HG02610 (cell line): ENCODE measurements around the gene HACD3.
"Not testable (repeated sequence)": the region's sequence is repeated elsewhere in the genome, so short reads cannot be mapped to it uniquely, and the experiment has no call there.

Experiments
- ATAC-seq: cut with Tn5 transposase; IDR thresholded peaks from one replicate; pipeline ENCODE4 v1.9.1; 2021; ENCODE audit warnings: mild to moderate bottlenecking, moderate library complexity; ENCODE audit not compliant: unreplicated experiment

HACD3 gene

DNA sequence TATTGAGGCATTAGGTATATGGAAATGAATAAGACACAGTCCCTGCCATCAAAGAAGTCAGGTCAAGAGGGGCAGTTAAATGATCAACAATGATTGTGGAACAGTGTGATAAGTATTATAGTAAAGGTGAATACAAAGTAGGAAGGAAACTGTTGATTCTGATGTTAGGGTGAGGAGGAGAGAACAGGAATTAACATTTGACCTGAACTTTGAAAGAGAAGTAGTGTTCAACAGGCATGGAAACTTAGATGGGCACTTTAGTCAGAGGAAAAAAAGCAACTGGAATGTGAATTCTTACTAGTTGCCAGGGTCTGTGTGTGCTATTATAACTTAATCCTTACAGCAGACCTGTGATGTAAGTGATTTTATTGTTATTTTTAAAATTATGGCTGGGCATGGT lies 17.6 kb downstream of the HACD3 start:
- no peak for ATAC-seq

DNA sequence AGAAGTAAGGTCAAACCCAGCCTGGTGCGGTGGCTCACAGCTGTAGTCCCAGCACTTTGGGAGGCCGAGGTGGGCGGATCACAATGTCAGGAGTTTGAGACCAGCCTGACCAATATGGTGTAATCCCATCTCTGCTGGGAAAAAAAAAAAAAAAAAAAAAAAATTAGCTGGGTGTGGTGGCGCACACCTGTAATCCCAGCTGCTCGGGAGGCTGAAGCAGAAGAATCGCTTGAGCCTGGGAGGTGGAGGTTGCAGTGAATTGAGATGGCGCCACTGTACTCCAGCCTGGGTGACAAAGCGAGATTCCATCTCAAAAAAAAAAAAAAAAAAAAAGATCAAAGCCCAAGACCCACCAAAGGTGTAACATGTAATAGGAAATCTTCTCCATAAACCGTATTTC lies 19.0 kb downstream of the HACD3 start:
- ATAC-seq, result not testable (repeated sequence)

- ATAC-seq, result no peak
These were observed 20.4 kb downstream of the HACD3 start for GRCh38 chr15:65550681-65551098.

- ATAC-seq, result no peak
These were observed 20.9 kb downstream of the HACD3 start for GRCh38 chr15:65551183-65551582.

DNA sequence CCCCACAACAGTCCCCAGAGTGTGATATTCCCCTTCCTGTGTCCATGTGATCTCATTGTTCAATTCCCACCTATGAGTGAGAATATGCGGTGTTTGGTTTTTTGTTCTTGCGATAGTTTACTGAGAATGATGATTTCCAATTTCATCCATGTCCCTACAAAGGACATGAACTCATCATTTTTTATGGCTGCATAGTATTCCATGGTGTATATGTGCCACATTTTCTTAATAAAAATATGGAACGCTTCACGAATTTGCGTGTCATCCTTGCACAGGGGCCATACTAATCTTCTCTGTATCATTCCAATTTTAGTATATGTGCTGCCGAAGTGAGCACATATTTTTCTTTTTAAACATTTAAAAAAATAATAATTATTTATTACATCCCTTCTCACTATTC lies 22.6 kb downstream of the HACD3 start:
- ATAC-seq, result not testable (repeated sequence)

DNA sequence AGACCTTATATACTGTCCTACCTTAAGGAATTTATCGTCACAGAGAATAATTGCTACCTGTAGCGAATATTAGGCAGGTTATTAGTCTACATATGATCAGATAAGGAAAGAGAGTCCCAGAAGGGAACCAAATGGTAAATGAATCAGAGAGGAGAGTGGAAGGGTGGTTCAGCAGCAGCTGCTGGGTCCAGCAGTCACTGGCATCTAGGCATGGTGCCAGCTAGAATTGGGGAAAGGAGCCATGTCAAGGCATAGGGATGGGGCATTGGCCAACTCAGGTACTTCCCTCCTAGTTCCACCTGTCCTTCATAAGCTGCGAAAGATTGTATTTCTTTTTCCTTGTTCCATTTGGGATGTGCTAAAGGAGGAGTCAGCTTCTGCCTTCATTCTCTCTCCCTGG lies 23.4 kb downstream of the HACD3 start:
- no peak for ATAC-seq

- no peak for ATAC-seq
These were observed 26.4 kb downstream of the HACD3 start for GRCh38 chr15:65556622-65557021.

DNA sequence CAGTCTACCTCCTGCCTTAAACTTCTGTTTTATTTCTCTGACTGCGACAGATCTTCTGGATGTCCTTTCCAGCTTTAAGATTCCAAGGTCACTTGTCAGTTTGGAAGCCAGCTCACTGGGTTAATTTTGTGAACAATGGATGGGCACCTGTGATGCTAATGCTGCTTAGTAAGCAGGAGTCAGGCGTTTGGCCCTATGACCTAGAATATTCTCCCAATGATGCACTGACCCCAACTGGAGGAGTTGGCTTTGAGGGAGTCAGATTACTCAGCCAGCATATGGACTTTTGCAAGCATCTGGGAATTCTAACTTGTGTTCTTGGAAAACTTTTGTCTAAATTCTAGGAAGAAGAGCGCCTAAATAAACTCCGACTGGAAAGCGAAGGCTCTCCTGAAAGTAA lies 28.1 kb downstream of the HACD3 start:
- no peak for ATAC-seq

- ATAC-seq, result no peak
These were observed 28.9 kb downstream of the HACD3 start for GRCh38 chr15:65558997-65559760.

DNA sequence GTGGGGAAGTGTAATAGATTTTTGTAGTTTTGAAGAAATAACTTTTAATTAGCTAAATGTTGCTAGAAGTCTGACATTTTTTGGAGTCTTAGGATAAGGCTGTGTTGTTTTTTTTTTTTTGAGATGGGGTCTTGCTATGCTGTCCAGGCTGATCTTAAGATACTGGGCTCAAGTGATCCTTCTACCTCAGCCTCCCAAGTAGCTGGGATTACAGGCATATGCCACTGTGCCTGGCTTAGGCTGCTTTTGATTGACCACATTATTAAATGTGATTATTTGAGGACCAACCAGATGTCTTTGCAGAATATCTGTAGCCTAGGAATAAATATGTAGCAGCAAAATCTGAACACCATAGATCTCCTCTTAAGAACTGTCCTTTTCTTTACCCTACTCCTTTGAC lies 29.7 kb downstream of the HACD3 start:
- no peak for ATAC-seq

DNA sequence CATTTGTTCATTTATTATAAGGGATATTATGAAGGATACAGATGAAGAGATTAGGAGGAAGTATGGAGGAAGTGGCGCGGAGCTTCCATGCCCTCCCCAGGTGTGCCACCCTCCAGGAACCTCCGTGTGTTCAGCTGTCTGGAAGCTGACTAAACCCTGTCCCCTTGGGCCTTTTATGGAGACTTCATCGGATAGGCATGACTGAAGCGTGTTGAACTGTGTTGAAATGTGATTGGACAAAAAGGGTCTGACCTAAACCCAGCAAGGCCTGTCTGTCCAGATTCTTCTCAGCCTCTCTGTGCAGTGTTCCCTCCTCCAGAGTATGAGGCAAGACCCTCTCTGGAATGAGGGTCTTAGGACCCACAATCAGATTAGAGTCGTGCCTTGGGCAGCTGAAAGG lies 31.7 kb downstream of the HACD3 start:
- no peak for ATAC-seq

DNA sequence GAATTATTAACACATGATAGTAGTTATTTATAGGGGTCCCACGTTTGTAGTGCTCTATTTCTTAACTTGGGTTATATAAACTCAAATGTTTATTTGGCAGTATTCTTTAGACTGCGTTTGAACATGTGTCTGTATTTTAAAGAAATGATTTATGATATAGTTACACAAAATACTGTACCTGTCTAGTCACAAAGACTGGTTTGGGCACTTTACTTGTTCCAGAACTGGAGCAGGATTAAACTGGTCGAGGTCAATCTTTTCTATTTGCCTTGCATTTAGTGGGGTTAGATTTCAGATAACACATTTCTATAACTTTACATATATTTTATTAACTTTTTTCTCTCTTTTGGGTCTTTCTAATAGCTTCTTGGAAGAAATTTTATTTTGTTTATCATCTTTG lies 39.5 kb downstream of the HACD3 start:
- no peak for ATAC-seq

- no peak for ATAC-seq
These were observed 41.7 kb downstream of the HACD3 start for GRCh38 chr15:65571971-65572370.

GRCh38 chr15:65576664-65577063 lies 46.4 kb downstream of the HACD3 start:
- ATAC-seq, result no peak

GRCh38 chr15:65577129-65577996 lies 47.1 kb downstream of the HACD3 start:
- no peak for ATAC-seq

DNA sequence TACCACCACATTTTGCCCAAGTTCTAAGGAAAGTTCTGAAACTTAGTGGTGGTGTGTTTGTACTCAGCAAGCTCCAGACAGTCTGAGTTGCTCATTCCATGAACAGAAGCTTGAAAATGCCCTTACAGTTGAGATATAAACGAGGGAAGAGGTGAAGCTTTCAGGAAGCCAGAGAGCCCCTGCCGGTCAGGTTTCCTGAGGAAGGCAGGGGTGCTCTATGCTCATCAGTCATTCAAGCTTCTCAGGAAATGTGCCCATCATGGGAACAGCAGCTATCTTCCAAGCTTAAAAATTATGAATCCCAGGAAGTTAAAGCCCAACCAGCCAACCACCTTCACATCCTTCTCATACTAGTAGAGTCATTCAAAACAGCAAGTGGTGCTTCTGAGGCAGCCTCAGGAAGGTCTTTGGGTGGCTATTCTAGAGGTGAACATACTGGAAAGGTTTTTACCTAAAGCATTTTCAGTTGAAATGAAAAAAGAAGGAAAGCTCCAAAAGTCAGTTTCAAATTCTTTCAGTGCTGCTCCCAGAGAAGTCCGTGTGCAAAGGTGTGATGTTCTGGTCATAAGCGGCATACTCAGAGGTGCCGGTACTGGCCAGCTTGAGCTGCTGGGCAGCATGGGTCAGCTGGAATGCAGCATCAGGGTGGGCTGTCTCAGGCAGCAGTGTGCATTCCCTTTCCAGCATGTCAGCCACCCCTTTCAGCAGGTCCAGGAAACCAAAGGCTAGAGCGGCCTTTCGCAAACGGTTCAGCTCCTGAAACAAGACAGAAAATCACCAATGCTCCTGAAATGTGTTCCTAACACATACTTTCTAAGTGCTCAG lies 48.9 kb downstream of the HACD3 start:
- no peak for ATAC-seq

- ATAC-seq, result no peak
These were observed 49.5 kb downstream of the HACD3 start for GRCh38 chr15:65579762-65580161.

- ATAC-seq, result no peak
These were observed 50.0 kb downstream of the HACD3 start for GRCh38 chr15:65580287-65580686.

- no peak for ATAC-seq
These were observed 53.4 kb downstream of the HACD3 start for GRCh38 chr15:65583701-65584100.

DNA sequence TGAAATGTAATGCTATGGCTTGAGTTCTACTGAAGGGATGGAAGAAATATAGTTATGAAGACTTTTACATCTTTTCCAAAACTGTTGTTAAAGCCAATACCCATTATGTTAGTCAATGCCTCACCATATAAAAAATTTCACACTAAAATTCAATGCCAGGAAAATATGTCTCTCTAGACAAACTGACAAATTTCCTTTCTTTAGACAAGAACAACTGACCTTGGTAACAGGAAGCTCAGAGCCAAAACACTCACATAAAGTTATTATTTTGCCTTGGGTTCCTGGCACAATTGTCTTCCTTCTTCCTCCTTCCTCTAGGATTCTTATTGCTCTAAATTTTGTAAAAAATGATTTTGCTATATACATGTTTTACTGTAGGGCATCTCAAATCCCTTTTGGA lies 54.0 kb downstream of the HACD3 start:
- no peak for ATAC-seq

DNA sequence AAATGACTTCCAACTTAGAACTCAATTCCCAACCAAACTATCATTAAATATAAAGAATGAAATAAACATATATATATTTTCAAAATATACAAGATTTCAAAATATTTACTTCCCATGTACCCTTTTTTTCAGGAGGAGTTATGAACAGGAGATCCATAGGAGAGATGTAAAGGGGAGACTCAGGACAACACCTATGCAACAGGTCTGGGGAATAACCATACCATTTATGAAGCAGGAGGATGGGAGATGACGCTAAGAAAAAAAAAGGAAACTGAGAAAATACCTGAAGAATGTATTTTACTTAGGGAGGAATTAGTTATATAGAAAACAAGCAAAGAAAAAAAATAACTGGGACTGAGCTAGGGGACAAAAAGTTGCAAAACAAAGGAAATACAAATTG lies 56.8 kb downstream of the HACD3 start:
- no peak for ATAC-seq
